HepG2 (cell line): Measurements from ENCODE around the gene USP34.

Experiments used
- BCL6 ChIP-seq: IDR thresholded peaks from 2 replicates; pipeline ENCODE4 v1.6.1; 2016; ENCODE audit warnings: missing genetic modification reagents, missing compliant biosample characterization
- CEBPG ChIP-seq: IDR thresholded peaks from 2 replicates; pipeline ENCODE4 v1.6.1; 2016
- CHD2 ChIP-seq: IDR thresholded peaks from 2 replicates; pipeline ENCODE4 v1.6.1; 2011; ENCODE audit warnings: low read depth, low read length, improper control_type of control experiment
- CTCF ChIP-seq: sonication (generic); formaldehyde crosslinking; IDR thresholded peaks from 2 replicates; pipeline ENCODE4 v1.5.0; 2020; ENCODE audit warnings: mild to moderate bottlenecking, missing genetic modification reagents, moderate library complexity
- ERF ChIP-seq: IDR thresholded peaks from 2 replicates; pipeline ENCODE4 v1.6.1; 2018; ENCODE audit warnings: missing biosample characterization, missing genetic modification reagents
- KAT8 ChIP-seq: IDR thresholded peaks from 2 replicates; pipeline ENCODE4 v1.6.1; 2016; ENCODE audit warnings: missing genetic modification reagents, missing compliant biosample characterization
- NR2C2 ChIP-seq: sonication (generic); formaldehyde crosslinking; IDR thresholded peaks from 2 replicates; pipeline ENCODE4 v1.4.0; 2020; ENCODE audit warnings: missing genetic modification reagents, mild to moderate bottlenecking, moderate library complexity, borderline replicate concordance
- POLR2AphosphoS2 ChIP-seq: IDR thresholded peaks from 2 replicates; pipeline ENCODE4 v1.6.1; 2011; ENCODE audit warnings: low read depth, low read length, improper control_type of control experiment
- RFX1 ChIP-seq: fragments of 450-650 bp; IDR thresholded peaks from 2 replicates; pipeline ENCODE4 v1.6.1; 2017
- THAP11 ChIP-seq: IDR thresholded peaks from 2 replicates; pipeline ENCODE4 v1.6.1; 2016; ENCODE audit warnings: missing biosample characterization, missing genetic modification reagents
- TSC22D2 ChIP-seq: sonication (generic); formaldehyde crosslinking; IDR thresholded peaks from 2 replicates; pipeline ENCODE4 v1.5.1; 2020; ENCODE audit warnings: missing genetic modification reagents, mild to moderate bottlenecking, borderline replicate concordance
- ZNF576 ChIP-seq: sonication (generic); formaldehyde crosslinking; IDR thresholded peaks from 2 replicates; pipeline ENCODE4 v1.4.0; 2020; ENCODE audit warnings: mild to moderate bottlenecking, missing genetic modification reagents
- ZNF614 ChIP-seq: IDR thresholded peaks from 2 replicates; pipeline ENCODE4 v1.6.1; 2018; ENCODE audit warnings: missing biosample characterization, missing genetic modification reagents, inconsistent platforms, borderline replicate concordance

- TF ChIP-seq NR2C2 (CRISPR knock-in tag) (no peak), BCL6 (CRISPR knock-in tag) (no peak), CTCF (CRISPR knock-in tag) (no peak), CHD2 (no peak), CEBPG (no peak), POLR2AphosphoS2 (no peak), KAT8 (no peak), RFX1 (no peak), ZNF614 (CRISPR knock-in tag) (no peak), THAP11 (CRISPR knock-in tag) (no peak), ZNF576 (CRISPR knock-in tag) (no peak), TSC22D2 (CRISPR knock-in tag) (no peak), ERF (CRISPR knock-in tag) (no peak)
Observed at GRCh38 chr2:61335187-61335586, 135.7 kb downstream of the USP34 start.
